Stimulated activated effector memory CD8-positive, alpha-beta T cell treated with anti-CD3 and anti-CD28 coated beads, Interleukin-12 subunit alpha, Interleukin-12 subunit beta, amount 100 ng/mL, for 72 hours (primary cell): ENCODE results near the gene CALML5.
"Not testable (repeated sequence)": the region's sequence is repeated elsewhere in the genome, so short reads cannot be mapped to it uniquely, and the experiment has no call there.

ENCODE experiments used
- ATAC-seq: fragments of 150-1000 bp; cut with Tn5 transposase; 2 replicates; pipeline ENCODE4 v1.10.0; 2021
- DNase-seq, 2 donors: peaks; one replicate each; pipeline ENCODE4 v3.0.0; 2021 to 2022; ENCODE audit warnings: low spot score in 2 of 2
- H3K27ac Mint-ChIP-seq: one replicate; pipeline ENCODE4 v1.8.0; 2022; ENCODE audit warnings: mild to moderate bottlenecking, mixed read lengths
- H3K36me3 Mint-ChIP-seq: one replicate; pipeline ENCODE4 v1.8.0; 2022; ENCODE audit warnings: mild to moderate bottlenecking, mixed read lengths
- H3K4me1 Mint-ChIP-seq: one replicate; pipeline ENCODE4 v1.8.0; 2022; ENCODE audit warnings: mixed read lengths
- H3K4me3 Mint-ChIP-seq: one replicate; pipeline ENCODE4 v1.8.0; 2022; ENCODE audit warnings: mild to moderate bottlenecking, mixed read lengths
- H3K9me3 Mint-ChIP-seq: one replicate; pipeline ENCODE4 v1.8.0; 2022; ENCODE audit warnings: mixed read lengths

CALML5 gene

DNA sequence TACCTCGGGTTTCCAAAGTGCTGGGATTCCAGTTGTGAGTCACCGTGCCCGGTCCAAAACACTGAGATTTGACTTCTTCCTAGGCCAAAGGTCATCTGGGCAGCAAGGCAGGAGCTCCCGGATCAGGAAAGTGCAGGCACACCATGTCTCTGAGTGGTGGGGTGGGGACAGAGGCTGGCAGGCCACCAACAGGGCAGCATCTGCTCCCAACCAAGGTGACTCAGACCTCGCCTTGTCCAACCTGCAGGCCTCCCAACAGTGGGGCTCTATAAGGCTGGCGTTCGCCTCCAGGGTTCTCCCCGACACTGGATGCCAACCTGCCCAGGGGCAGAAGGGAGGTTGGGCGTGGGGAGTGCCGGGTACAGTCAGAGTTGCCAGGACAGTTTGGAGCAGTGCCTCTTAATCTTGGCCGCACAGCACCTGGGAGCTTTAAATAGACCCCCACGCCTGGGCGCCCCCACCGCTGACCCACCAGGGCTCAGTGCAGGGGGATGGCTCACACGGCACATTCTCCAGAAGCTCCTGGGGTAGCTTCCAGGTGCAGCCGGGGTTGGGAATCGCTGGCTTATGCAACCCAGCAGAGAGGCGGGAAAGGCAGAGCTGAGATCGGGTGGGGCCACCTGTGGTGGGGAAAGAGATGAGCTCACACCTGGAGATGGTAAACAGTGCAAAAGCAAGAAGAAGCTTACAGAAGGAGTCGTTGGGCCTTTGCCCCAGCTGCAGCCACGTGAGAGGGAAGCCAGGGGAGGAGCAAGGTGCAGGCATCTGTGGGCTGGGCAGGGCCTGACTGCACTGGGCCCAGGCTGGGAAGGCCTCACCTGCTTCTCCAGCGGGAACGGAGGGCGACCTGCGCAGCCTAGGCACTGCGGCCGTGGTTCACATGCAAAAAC lies 10.9 kb downstream of the CALML5 start:
- H3K27ac Mint-ChIP-seq = no peak overlapping the region
- no peak overlapping the region for H3K4me3 Mint-ChIP-seq
- H3K9me3 Mint-ChIP-seq = peaks cover 2% of the 10 kb centered on the region
- no peaks in the 10 kb centered on the region for H3K4me1 Mint-ChIP-seq
- ATAC-seq (no peak), DNase-seq (no peak)
- H3K36me3 Mint-ChIP-seq = no peaks in the 10 kb centered on the region

DNA sequence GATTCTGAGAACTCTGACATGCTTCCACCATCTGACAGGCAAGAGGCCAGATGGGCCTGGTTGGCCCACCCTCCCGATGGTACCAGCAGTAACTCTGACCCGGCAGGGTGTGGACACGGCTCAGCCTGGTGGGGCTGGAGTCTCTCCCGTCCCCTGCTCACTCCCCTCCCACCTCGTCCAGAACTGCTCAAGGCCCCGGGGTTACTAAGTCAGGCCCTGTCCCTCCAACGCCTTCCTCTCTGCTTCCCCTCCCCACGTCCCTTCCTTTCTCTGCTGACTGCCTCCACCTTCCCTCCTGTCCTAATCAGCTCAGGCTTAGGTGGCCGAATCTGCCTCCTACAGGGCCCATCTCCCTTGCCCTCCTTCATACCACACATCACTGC lies 12.5 kb downstream of the CALML5 start:
- no peaks in the 10 kb centered on the region for H3K9me3 Mint-ChIP-seq
- H3K36me3 Mint-ChIP-seq = no peaks in the 10 kb centered on the region
- no peaks in the 10 kb centered on the region for H3K4me1 Mint-ChIP-seq

DNA sequence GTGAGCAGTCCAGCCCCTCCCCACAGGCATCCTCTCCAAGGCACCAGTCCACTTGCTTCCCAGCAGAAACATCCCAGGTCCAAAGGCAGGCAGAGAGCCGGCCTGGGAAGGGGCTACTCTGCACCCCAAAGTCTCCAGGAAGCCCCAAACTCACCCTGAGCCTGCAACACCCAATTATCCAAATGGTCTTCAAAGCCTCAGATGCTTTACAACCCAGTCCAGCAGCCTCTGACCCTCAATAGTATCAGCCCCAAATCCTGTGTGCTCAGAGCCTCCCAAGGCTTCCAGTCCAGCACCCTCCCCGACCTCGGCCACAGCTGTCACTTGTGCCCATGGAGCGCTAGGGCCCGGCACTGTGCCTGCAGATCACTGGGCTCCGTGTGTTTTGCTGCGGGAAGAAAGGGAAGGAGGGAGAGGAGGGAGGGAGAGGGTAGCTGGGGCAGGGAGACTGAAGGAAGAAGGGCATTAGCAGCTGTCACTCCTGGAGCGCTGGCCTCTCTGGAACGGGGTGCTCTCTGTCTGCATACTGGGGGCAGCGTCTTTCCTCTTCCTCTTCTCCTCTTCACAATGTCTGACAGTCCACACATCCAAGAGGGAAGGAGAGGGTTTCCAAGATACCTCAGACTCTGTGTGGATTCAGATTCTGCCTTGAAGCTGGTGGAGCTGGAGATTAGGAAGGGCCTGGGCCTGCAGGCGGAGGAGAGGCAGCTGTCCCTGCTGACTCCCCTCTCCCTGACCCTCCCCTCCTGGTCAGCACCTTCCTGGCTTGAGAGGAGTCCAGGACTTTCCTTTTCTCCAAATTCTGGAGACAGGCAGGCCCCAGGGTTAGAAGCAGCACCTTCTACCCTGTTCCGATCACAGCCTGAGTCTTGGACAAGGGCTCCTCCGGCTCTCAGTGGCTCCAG lies 13.2 kb downstream of the CALML5 start:
- Mint-ChIP-seq H3K9me3 (no peaks in the 10 kb centered on the region), H3K36me3 (no peaks in the 10 kb centered on the region), H3K27ac (no peak overlapping the region), H3K4me3 (no peak overlapping the region), H3K4me1 (no peaks in the 10 kb centered on the region)
- ATAC-seq (no peak), DNase-seq (no peak)

More for the DNA sequence above, 12.5 kb downstream of the CALML5 start:
- Mint-ChIP-seq H3K4me3 (no peak overlapping the region), H3K27ac (no peak overlapping the region)
- DNase-seq (no peak), ATAC-seq (no peak)

DNA sequence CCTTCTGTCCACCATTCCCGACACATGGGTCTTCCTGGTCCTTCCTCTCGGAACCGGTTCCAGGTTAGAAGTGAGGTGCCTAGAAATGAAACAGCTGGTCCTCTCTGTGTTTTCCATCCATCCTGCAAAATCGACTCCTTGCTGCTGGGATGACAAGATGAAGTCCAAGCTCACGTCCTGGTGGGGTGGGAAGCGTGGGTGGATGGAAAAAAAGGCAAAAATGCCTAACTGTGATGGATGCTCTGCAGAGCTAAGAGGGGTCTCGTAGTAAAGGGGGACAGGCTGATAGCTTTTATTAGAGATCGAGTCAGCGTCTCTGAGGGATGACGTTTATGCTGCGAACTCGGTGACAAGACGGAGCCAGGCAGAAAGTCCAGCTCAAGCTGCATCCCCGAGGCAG lies 14.1 kb downstream of the CALML5 start:
- no peak for ATAC-seq
- Mint-ChIP-seq H3K4me3 (no peak overlapping the region), H3K9me3 (no peaks in the 10 kb centered on the region), H3K27ac (no peak overlapping the region), H3K4me1 (no peaks in the 10 kb centered on the region), H3K36me3 (no peaks in the 10 kb centered on the region)
- DNase-seq = no peak

DNA sequence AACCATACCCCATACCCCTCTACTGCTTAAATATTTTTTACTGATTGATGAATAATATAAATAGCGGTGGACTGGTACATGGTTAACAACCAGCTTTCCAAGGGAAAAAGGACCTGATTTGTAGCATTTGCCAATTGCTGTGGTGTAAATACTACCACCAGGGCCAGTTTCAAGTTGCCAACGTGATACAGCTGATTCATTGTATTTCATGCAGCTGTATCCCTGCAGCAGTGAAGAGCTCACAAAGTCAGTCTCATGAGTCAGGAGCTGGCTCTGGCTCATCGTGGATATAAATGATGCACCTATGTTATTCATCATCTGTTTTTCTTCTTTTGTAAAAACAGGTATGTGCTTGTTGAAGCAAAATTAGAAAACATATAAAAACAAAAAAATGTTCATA lies 15.2 kb downstream of the CALML5 start:
- no peaks in the 10 kb centered on the region for H3K36me3 Mint-ChIP-seq
- DNase-seq = no peak
- no peak overlapping the region for H3K4me3 Mint-ChIP-seq
- no peaks in the 10 kb centered on the region for H3K9me3 Mint-ChIP-seq
- no peaks in the 10 kb centered on the region for H3K4me1 Mint-ChIP-seq
- ATAC-seq = peak; percentile 41
- no peak overlapping the region for H3K27ac Mint-ChIP-seq

DNA sequence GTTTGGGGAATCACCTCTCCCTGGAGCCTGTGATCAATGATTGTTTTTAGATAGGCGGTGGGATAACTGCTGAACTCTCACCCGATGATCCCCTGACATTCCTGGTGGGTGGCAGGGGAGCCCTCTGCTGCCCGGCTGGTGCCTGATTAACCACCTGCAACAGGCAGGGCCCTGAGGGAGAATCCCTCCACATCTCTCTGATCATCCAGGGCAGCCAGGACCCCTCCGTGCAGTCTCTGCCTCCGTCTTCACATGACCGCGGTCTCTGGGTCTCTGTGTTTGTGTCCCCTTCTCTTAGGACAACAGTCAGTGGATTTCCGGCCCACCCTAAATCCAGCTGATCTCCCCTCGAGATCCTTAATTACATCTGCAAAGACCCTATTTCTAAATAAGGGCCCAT lies 17.4 kb downstream of the CALML5 start:
- Mint-ChIP-seq H3K4me1 (no peaks in the 10 kb centered on the region), H3K4me3 (no peak overlapping the region), H3K36me3 (no peaks in the 10 kb centered on the region), H3K27ac (no peak overlapping the region), H3K9me3 (no peaks in the 10 kb centered on the region)
- DNase-seq (no peak), ATAC-seq (no peak)

DNA sequence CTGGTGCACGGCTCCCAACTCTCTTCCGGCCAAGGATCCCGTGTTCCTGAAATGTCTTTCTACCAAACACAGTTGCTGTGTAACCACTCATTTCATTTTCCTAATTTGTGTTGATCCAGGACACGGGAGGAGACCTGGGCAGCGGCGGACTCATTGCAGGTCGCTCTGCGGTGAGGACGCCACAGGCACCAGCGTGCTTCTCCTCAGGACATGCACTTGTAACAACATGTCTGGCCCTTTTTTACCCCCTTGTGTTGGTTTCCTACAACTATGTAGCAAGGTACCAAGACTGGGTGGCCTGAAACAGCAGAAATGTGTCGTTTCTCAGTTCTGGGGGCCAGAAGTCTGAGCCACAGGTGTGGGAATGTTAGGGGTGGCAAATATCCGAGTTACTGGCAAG lies 18.2 kb downstream of the CALML5 start:
- Mint-ChIP-seq H3K27ac (no peak overlapping the region), H3K4me1 (no peaks in the 10 kb centered on the region), H3K36me3 (no peaks in the 10 kb centered on the region), H3K4me3 (no peak overlapping the region), H3K9me3 (no peaks in the 10 kb centered on the region)
- ATAC-seq (no peak), DNase-seq (no peak)

DNA sequence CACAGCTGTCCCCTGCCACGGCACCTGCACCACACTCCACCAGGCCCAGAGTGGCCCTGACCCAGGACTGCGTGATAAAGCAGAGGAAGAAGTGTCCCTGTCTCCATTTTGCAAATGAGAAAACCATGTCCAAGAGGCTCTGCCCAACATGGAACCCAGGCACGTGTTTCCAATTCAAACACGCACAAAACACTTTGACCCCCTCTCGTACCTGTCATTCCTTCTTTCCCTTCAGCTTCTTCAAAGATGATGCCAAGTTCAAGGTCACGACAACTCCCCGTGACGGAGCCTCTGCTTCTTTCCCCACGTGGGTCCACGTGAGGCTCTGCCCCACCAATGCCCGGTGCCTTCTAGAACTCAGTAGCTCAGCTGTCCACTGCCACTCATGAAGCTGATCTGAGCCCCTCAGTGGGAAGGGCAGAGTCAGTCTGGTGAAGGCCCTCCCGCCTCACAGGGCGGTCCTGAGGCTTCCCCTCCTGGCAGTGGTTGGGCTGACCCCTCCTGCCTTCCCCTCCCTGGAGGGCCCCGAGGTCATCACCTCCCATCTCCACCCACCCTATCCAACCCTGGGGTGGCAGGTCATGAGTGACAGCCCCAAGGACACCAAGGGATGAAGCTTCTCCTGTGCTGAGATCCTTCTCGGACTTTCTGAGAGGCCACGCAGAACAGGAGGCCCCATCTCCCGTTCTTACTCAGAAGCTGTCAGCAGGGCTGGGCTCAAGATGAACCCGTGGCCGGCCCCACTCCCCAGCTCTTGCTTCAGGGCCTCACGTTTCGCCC lies 19.0 kb downstream of the CALML5 start:
- Mint-ChIP-seq H3K27ac (no peak overlapping the region), H3K4me1 (no peaks in the 10 kb centered on the region), H3K36me3 (no peaks in the 10 kb centered on the region), H3K4me3 (no peak overlapping the region), H3K9me3 (no peaks in the 10 kb centered on the region)
- DNase-seq (no peak), ATAC-seq (peak; percentile 33)

DNA sequence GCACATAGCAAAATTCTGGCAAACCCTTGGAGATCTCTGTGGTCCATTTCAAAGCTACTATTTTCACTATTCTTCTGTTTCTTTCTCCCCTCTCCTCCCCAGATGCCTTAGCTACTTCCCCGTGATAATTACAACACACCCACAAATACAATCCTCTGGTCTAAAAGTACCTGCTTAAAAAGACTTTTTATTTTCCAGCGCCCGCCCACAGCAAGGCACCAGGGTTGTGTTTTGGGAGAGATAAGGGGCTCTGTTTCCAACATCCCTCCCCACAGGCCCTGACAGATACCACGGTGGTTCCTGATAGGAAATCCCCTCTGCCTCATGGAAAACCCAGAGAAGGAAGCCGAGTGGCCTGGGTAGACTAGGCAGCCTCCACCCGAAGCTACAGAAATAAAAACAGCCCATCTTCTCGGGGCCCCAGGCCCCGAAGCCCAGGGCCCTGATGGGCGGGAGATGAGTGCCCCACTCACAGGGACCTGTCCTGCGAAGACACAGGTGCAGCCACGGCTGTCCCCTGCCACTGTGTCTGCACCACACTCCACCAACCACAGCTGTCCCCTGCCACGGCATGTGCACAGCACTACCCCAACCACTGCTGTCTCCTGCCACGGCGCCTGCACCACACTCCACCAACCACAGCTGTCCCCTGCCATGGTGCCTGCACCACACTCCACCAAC lies 19.7 kb downstream of the CALML5 start:
- DNase-seq = no peak
- Mint-ChIP-seq H3K27ac (no peak overlapping the region), H3K4me1 (no peaks in the 10 kb centered on the region), H3K36me3 (no peaks in the 10 kb centered on the region), H3K9me3 (no peaks in the 10 kb centered on the region), H3K4me3 (no peak overlapping the region)
- ATAC-seq = peak; percentile 48

DNA sequence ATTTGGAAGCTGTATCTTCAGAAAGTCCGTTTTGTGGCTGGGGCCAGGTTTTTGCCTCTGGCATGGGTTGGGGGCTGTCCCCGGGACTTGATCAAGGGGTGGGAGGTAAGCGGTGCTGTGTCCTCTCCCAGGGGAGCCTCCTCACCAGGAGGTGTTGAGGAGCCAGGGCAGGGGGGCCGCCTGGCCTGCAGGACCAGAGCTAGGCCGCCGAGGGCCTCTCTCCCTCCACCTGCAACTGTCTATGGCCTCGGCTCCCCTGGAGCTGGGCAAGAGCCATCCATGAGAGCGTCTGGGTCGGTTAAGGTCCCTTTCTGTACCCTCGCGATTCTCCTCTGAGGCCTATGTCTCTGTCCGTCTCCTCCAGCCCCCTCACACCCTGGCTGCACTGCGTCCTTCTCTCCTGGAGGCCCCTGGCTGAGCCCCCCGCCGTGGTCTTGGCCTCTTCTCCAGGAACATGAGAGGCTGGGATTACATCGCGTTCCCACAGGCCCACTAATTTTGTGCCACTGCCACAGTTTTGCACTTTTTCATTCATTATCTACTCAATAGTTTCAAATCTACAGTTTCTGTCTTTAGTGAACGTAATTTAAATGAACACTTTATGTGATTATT lies 20.6 kb downstream of the CALML5 start:
- Mint-ChIP-seq H3K4me1 (no peaks in the 10 kb centered on the region), H3K36me3 (no peaks in the 10 kb centered on the region), H3K4me3 (no peak overlapping the region), H3K9me3 (no peaks in the 10 kb centered on the region), H3K27ac (no peak overlapping the region)
- DNase-seq (no peak), ATAC-seq (no peak)

DNA sequence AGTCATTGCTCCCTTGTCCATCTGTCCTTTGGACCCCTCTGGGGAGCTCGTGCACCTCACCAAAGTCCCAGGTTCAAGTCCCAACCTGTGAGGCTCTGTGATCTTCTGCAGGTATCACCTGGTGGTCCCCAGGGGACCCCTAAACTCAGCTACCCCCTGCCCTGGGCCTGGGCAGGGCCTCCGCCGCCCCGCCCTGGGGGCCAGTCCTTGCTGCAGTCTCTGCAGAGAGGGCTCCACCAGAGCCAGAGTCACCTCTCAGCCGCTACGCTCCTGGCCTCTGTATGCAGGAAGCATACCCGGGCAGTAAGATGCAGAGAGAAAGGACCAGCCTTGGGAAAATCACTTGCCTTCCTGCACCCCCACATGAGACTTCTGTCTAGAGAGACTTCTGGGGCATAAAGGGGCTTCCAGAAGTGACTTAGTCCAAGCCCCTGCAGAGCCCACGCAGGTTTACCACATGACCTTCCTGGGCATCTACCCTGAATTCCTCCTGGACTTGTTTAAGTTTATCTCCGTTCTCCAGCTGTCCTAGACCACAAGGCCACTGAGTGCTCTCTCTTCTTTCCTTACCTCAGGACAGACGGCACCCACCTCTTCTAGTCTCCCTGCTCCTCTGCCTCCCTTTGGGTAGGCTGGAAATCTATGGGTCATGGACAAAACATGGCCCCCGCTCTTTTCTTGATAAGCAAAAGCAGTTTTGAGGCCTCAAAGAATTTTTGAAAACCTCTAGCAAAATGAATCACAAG lies 21.2 kb downstream of the CALML5 start:
- ATAC-seq = no peak

DNA sequence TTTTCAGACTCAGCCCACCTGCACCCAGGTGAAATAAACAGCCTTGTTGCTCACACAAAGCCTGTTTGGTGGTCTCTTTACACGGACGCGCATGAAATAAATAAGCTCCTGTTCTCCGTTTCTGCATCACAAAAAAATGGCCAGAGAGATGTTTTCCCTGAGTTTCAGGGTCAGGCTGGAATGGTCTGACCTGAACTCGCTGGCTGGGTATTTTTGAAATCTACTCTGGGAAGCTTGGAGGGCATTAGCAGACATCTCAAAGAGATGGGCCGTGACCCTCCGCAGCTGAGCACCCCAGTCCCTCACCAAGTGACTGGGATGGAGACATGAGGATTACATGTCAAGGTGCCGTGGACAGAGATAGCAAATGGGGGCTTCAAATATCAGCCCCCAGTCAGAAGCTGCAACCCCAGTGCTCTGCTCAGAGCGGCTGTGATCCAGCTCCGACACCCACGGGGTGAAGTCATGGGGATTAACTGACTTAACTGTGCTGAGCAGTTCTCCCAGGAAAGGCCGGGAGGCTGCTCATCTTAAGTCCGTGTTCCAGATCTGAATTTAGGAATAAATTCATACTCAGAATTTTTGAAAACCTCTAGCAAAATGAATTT lies 22.3 kb downstream of the CALML5 start:
- Mint-ChIP-seq H3K4me1 (no peaks in the 10 kb centered on the region), H3K4me3 (no peak overlapping the region), H3K9me3 (no peaks in the 10 kb centered on the region), H3K27ac (no peak overlapping the region), H3K36me3 (no peaks in the 10 kb centered on the region)
- DNase-seq = no peak
- ATAC-seq = no peak

More for the DNA sequence above, 21.2 kb downstream of the CALML5 start:
- no peaks in the 10 kb centered on the region for H3K9me3 Mint-ChIP-seq
- H3K4me1 Mint-ChIP-seq = no peaks in the 10 kb centered on the region
- no peak for DNase-seq
- H3K4me3 Mint-ChIP-seq = no peak overlapping the region
- H3K36me3 Mint-ChIP-seq = no peaks in the 10 kb centered on the region
- H3K27ac Mint-ChIP-seq = no peak overlapping the region

DNA sequence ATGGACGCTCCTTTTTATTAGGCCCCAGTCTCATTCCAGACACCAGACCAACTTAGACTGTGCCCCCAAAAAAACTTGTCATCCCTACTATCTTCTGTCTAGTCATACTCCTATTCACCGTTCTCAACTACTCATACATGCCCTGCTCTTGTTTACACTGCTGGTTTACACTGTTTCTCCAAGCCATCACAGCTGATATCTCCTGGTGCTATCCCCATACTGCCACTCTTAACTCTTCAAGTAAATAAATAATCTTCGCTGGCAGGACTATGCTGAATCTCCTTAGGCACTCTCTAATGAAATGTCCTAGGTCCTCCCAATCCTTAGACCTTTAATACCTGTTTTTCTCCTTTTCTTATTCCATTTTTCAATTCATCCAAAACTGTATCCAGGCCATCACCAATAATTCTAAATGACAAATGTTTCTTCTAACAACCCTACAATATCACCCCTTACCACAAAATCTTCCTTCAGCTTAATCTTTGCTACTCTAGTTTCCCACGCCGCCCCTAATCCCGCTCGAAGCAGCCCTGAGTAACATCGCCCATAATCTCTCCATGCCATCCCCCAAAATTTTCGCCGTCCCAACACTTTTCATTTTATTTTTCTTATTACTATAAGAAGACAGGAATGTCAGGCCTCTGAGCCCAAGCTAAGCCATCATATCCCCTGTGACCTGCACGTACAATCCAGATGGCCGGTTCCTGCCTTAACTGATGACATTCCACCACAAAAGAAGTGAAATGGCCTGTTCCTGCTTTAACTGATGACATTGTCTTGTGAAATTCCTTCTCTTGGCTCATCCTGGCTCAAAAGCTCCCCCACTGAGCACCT lies 23.2 kb downstream of the CALML5 start:
- not testable (repeated sequence) for ATAC-seq, H3K4me1 Mint-ChIP-seq, H3K27ac Mint-ChIP-seq, DNase-seq, H3K9me3 Mint-ChIP-seq, H3K4me3 Mint-ChIP-seq, H3K36me3 Mint-ChIP-seq
